Neuronal stem cell (in vitro differentiated cells): ENCODE results near the gene TMEM192.
A peak's percentile ranks its signal among the peaks of the same experiment; 100 is the strongest.

ENCODE experiments used
- DNase-seq: peaks from one replicate; pipeline ENCODE4 v3.0.0-alpha.2; 2013; ENCODE audit warnings: low spot score
- H2AFZ ChIP-seq: one replicate; pipeline ENCODE4 v1.6.1; 2013; ENCODE audit warnings: mild to moderate bottlenecking, low read length, inconsistent platforms
- H2AK5ac ChIP-seq: 2 replicates; pipeline ENCODE4 v1.6.1; 2013; ENCODE audit warnings: low read depth, mild to moderate bottlenecking, inconsistent platforms, low read length, moderate library complexity, mixed read lengths
- H2BK120ac ChIP-seq: 2 replicates; pipeline ENCODE4 v1.6.1; 2013; ENCODE audit warnings: low read depth, mild to moderate bottlenecking, inconsistent platforms, low read length, moderate library complexity, mixed read lengths
- H2BK12ac ChIP-seq: one replicate; pipeline ENCODE4 v1.6.1; 2013; ENCODE audit warnings: low read length, inconsistent platforms
- H2BK15ac ChIP-seq: 2 replicates; pipeline ENCODE4 v1.6.1; 2013; ENCODE audit warnings: mild to moderate bottlenecking, low read length, inconsistent platforms, mixed read lengths
- H2BK5ac ChIP-seq: one replicate; pipeline ENCODE4 v1.6.1; 2013; ENCODE audit warnings: inconsistent platforms, mild to moderate bottlenecking, low read length, moderate library complexity
- H3K14ac ChIP-seq: one replicate; pipeline ENCODE4 v1.6.1; 2013; ENCODE audit warnings: low read length, inconsistent platforms
- H3K18ac ChIP-seq: 2 replicates; pipeline ENCODE4 v1.6.1; 2013; ENCODE audit warnings: low read length, inconsistent platforms
- H3K23ac ChIP-seq: 2 replicates; pipeline ENCODE4 v1.6.1; 2013; ENCODE audit warnings: low read depth, mild to moderate bottlenecking, mixed read lengths, low read length, inconsistent platforms; ENCODE audit not compliant: poor library complexity
- H3K27ac ChIP-seq: replicated peaks from 3 replicates; pipeline ENCODE4 v1.5.1; 2013; ENCODE audit warnings: low read length, inconsistent platforms
- H3K27me3 ChIP-seq, 3 experiments: 2 replicates each; pipeline ENCODE4 v1.6.1; 2013; ENCODE audit warnings: low read length in 3 of 3, mild to moderate bottlenecking in 2 of 3, inconsistent platforms in 1 of 3, low read depth in 1 of 3, mixed read lengths in 1 of 3, moderate library complexity in 1 of 3; ENCODE audit not compliant: control insufficient read depth in 3 of 3, insufficient read depth in 3 of 3
- H3K36me3 ChIP-seq, 2 donors: replicated peaks in 1 of 2; 2 replicates each; pipeline ENCODE4 v1.6.1; 2013; ENCODE audit warnings: low read length in 2 of 2; ENCODE audit not compliant: control insufficient read depth in 2 of 2, insufficient read depth in 2 of 2
- H3K4ac ChIP-seq: 2 replicates; pipeline ENCODE4 v1.6.1; 2013; ENCODE audit warnings: inconsistent platforms, mild to moderate bottlenecking, low read length, moderate library complexity
- H3K4me1 ChIP-seq, 2 donors: 1 replicate in 1 of 2; 2 replicates in 1 of 2; pipeline ENCODE4 v1.6.1; 2013; ENCODE audit warnings: low read length in 2 of 2, low read depth in 1 of 2; ENCODE audit not compliant: control insufficient read depth in 2 of 2, insufficient read depth in 1 of 2
- H3K4me2 ChIP-seq: one replicate; pipeline ENCODE4 v1.6.1; 2013; ENCODE audit warnings: mild to moderate bottlenecking, low read length, inconsistent platforms; ENCODE audit not compliant: insufficient read depth, poor library complexity, severe bottlenecking
- H3K4me3 ChIP-seq, 2 donors: 2 replicates each; pipeline ENCODE4 v1.5.1; 2013; ENCODE audit warnings: low read length in 2 of 2, mild to moderate bottlenecking in 2 of 2, inconsistent platforms in 1 of 2, moderate library complexity in 1 of 2
- H3K79me1 ChIP-seq: one replicate; pipeline ENCODE4 v1.6.1; 2013; ENCODE audit warnings: low read depth, mild to moderate bottlenecking, inconsistent platforms, low read length, moderate library complexity
- H3K9ac ChIP-seq: one replicate; pipeline ENCODE4 v1.6.1; 2013; ENCODE audit warnings: mild to moderate bottlenecking, low read depth, low read length, inconsistent platforms; ENCODE audit not compliant: poor library complexity
- H3K9me3 ChIP-seq, 2 donors: replicated peaks in 1 of 2; 2 replicates each; pipeline versions ENCODE3 to v1.6.1; 2013; ENCODE audit warnings: low read length in 2 of 2, mild to moderate bottlenecking in 2 of 2, inconsistent platforms in 1 of 2, low read depth in 1 of 2, mixed read lengths in 1 of 2, moderate library complexity in 1 of 2; ENCODE audit not compliant: control insufficient read depth in 2 of 2, insufficient read depth in 1 of 2
- H4K8ac ChIP-seq: one replicate; pipeline ENCODE4 v1.6.1; 2013; ENCODE audit warnings: low read depth, mild to moderate bottlenecking, inconsistent platforms, low read length, moderate library complexity
- H4K91ac ChIP-seq: one replicate; pipeline ENCODE4 v1.6.1; 2013; ENCODE audit warnings: low read length, low read depth, mild to moderate bottlenecking, inconsistent platforms; ENCODE audit not compliant: poor library complexity
- WGBS, 2 donors: extraction: QIAGEN DNeasy Blood & Tissue Kit; methylation state at CpG; one replicate each; pipeline ENCODE4 v1.1.7; 2013; ENCODE audit warnings: missing lambda C conversion rate in 2 of 2, mixed read lengths in 1 of 2; ENCODE audit not compliant: insufficient read length in 2 of 2, insufficient replicate concordance in 1 of 2; ENCODE audit errors: extremely low coverage in 2 of 2; 5-methylcytosine and 5-hydroxymethylcytosine counted together

The TMEM192 gene

DNA sequence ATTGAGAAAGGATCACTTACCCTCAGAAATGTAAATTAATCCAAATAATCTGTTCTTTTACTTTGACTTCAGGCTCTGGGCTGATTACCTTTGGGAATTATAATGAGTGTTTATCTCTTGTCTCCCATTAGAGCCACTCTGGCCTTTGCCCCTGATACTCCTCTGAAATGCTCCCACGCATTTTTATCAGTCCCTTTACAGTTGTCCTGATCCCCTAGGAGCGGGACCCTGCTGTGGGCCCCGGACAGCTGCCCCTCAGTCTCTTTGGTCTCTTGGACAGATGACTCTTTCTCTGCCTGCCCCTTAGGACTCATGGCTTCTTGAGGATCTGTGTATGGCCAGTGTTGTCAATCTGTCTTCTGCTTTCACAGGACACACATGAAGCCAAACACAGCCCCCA, 60.0 kb downstream of the TMEM192 start:
- Histone ChIP-seq H4K91ac (no peak overlapping the region), H3K9me3 (no peaks in the 10 kb centered on the region), H2BK120ac (no peak overlapping the region), H3K79me1 (no peaks in the 10 kb centered on the region), H3K23ac (no peak overlapping the region), H2AK5ac (no peak overlapping the region), H3K9ac (no peak overlapping the region), H4K8ac (no peak overlapping the region), H3K4me3 (peak overlapping the region in 1 of 2 donors; percentile 8), H2BK12ac (no peak overlapping the region), H2AFZ (no peak overlapping the region), H3K18ac (no peak overlapping the region), H3K14ac (no peak overlapping the region), H3K4ac (no peak overlapping the region), H3K4me1 (peaks cover 0 to 1% of the 10 kb centered on the region in 2 donors), H3K36me3 (no peaks in the 10 kb centered on the region), H2BK15ac (no peak overlapping the region), H3K27me3 (no peaks in the 10 kb centered on the region), H3K27ac (no peak overlapping the region), H2BK5ac (no peak overlapping the region), H3K4me2 (no peak overlapping the region)
- DNase-seq: no peak
- no CpG with 5 or more reads among the region's 3 CpGs for WGBS, 2 donors

DNA sequence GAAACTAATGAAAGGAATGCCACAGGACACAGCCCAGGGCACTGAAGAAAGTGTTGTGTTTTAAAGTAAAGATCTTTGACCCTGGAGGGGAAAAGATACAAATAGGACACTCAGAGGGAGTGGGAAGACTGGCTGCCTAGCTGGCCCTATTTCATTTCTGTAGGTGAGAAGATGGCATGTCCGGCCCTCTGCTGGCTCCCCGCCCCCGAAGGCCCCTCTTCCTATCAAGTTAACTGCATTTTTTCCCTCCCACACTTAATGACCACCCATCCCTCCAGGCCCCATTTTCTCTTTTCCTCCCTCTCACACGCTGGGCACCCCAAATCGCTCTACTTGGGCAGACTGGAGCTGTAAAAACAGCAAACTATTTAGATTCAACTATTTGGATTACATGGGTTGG, 64.5 kb downstream of the TMEM192 start:
- H2AFZ ChIP-seq: no peak overlapping the region
- WGBS, 2 donors: no CpG with 5 or more reads among the region's 5 CpGs

DNA sequence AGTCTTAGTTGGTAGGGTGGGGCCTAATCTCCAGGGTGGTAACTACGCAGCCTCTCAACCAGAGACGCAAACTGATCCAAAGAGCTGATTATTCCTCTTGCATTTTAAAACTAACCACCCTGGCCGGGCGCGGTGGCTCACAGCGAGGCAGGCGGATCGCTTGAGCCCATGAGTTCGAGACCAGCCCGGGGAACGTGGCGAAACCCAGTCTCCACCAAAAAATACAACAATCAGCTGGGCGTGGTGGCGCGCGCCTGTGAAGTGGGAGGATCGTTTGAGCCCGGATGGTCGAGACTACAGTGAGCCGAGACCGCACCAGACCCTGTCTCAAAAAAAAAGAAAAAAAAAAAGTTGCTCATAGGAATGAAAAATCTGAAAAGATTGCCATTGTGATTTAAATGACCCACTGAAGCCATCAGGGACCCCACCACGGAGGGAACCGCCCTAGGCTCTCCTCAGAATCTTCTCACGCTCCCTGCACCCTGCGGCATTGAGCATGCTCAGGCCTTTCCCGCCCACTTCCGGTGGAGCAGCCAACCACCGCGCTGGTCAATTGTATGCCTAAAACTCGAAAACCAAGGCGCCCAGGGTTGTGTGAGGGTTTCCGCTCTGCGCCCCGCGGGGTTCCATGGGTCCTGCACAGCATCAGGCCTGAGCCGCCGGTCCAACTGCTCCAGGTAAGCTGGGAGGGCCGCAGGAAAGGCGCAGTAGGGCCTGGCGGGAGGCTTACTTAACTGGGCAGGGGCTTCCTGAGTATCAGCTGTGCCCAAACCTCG, 81.0 kb downstream of the TMEM192 start, which contains the start of gene TRIM60:
TRIM60 (plus strand) TSS at position 564 of the 776 bp plus-strand sequence. CDS start 8,074 bp downstream, outside the sequence.
- Histone ChIP-seq H3K4ac (no peak within 1 kb of the TSS), H3K36me3 (no peaks in the 10 kb centered on the region), H3K9ac (no peak within 1 kb of the TSS), H3K79me1 (no peaks in the 10 kb centered on the region), H2BK15ac (no peak within 1 kb of the TSS), H3K23ac (no peak within 1 kb of the TSS), H3K18ac (peak within 1 kb of the TSS; percentile 71), H3K4me2 (no peak within 1 kb of the TSS), H2AK5ac (no peak within 1 kb of the TSS), H3K4me3 (peak within 1 kb of the TSS in 1 of 2 donors; percentile 4), H2BK5ac (no peak within 1 kb of the TSS), H3K4me1 (no peaks in the 10 kb centered on the region), H3K27ac (no peak within 1 kb of the TSS), H3K9me3 (peaks cover 0 to 3% of the 10 kb centered on the region in 2 donors), H3K14ac (peak within 1 kb of the TSS; percentile 71), H4K91ac (no peak within 1 kb of the TSS), H3K27me3 (no peaks in the 10 kb centered on the region), H4K8ac (no peak within 1 kb of the TSS), H2BK120ac (no peak within 1 kb of the TSS), H2AFZ (no peak within 1 kb of the TSS), H2BK12ac (peak within 1 kb of the TSS; percentile 94)
- DNase-seq: no peak
- WGBS, 2 donors: no CpG with 5 or more reads among the region's 41 CpGs

More for the DNA sequence above, 64.5 kb downstream of the TMEM192 start:
- Histone ChIP-seq H3K27ac (no peak overlapping the region), H3K27me3 (no peaks in the 10 kb centered on the region), H3K14ac (no peak overlapping the region), H3K4me3 (no peak overlapping the region), H3K36me3 (no peaks in the 10 kb centered on the region), H4K91ac (no peak overlapping the region), H4K8ac (no peak overlapping the region), H3K23ac (no peak overlapping the region), H3K4me2 (no peak overlapping the region), H3K79me1 (no peaks in the 10 kb centered on the region), H2BK15ac (no peak overlapping the region), H3K18ac (no peak overlapping the region), H3K9ac (no peak overlapping the region), H3K4ac (no peak overlapping the region), H2BK120ac (no peak overlapping the region), H2AK5ac (no peak overlapping the region), H3K4me1 (peaks cover 0 to 1% of the 10 kb centered on the region in 2 donors), H2BK12ac (no peak overlapping the region), H2BK5ac (no peak overlapping the region), H3K9me3 (no peaks in the 10 kb centered on the region)
- DNase-seq: no peak

DNA sequence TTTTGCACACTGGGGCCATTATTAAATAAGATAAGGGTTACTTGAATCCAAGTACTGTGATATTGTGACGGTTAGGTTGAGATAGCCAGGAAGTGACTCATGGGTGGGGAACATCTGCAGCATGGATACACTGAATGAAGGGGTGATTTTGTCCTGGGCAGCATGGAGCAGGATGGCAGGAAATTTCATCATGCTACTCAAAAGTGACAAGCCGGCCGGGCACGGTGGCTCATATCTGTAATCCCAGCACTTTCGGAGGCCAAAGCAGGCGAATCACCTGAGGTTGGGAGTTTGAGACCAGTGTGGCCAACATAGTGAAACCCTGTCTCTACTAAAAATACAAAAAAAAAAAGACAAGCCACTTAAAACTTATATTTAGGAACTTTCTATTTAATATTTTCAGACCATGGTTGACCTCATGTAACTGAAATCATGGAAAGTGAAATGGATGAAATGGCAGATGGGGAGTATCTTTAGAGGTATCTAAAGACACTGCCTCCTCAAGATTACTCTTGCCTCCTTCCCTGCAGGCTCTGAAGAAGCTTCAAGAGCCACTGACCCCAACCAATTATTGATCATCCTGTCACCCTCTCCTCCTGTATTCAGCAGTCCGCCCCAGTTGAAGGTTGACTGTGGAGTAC, 84.8 kb downstream of the TMEM192 start:
- no peak overlapping the region for H4K91ac ChIP-seq
- H3K4ac ChIP-seq: no peak overlapping the region
- H3K36me3 ChIP-seq: no peaks in the 10 kb centered on the region
- H3K23ac ChIP-seq: no peak overlapping the region
- no peak for DNase-seq
- no peak overlapping the region for H2BK12ac ChIP-seq
- no CpG with 5 or more reads among the region's 7 CpGs for WGBS, 2 donors
- no peaks in the 10 kb centered on the region for H3K79me1 ChIP-seq
- no peak overlapping the region for H3K14ac ChIP-seq
- H4K8ac ChIP-seq: no peak overlapping the region
- H3K4me3 ChIP-seq: no peak overlapping the region
- no peak overlapping the region for H3K18ac ChIP-seq
- H2BK120ac ChIP-seq: no peak overlapping the region
- H2BK15ac ChIP-seq: no peak overlapping the region
- no peak overlapping the region for H2BK5ac ChIP-seq
- no peak overlapping the region for H2AFZ ChIP-seq
- H3K9ac ChIP-seq: no peak overlapping the region
- H3K27me3 ChIP-seq: no peaks in the 10 kb centered on the region
- H3K9me3 ChIP-seq: peaks cover 0 to 3% of the 10 kb centered on the region in 2 donors
- H3K4me2 ChIP-seq: no peak overlapping the region
- no peaks in the 10 kb centered on the region for H3K4me1 ChIP-seq
- no peak overlapping the region for H2AK5ac ChIP-seq
- no peak overlapping the region for H3K27ac ChIP-seq
